EH (cell line): ENCODE results near the gene CMTM1.
"Not testable (repeated sequence)": the region's sequence is repeated elsewhere in the genome, so short reads cannot be mapped to it uniquely, and the experiment has no call there.

ENCODE experiments used
- DNase-seq: peaks from one replicate; pipeline ENCODE4 v3.0.0-alpha.2; 2015; ENCODE audit warnings: low read depth

Gene CMTM1

GRCh38 chr16:66562409-66562808 lies 3.8 kb upstream of the CMTM1 start:
- DNase-seq = no peak

GRCh38 chr16:66562986-66563385 lies 3.3 kb upstream of the CMTM1 start:
- DNase-seq = no peak

GRCh38 chr16:66563574-66564334 lies 2.5 kb upstream of the CMTM1 start:
- DNase-seq = no peak

- not testable (repeated sequence) for DNase-seq
These were observed 1.0 kb downstream of the CMTM1 start for GRCh38 chr16:66567270-66567669.

- peak; percentile 43 for DNase-seq
These were observed 2.1 kb downstream of the CMTM1 start for GRCh38 chr16:66568355-66568754.

- DNase-seq = peak; percentile 72
These were observed 2.9 kb downstream of the CMTM1 start for GRCh38 chr16:66569131-66569530.

- DNase-seq = peak; percentile 68
These were observed 3.7 kb downstream of the CMTM1 start for GRCh38 chr16:66569827-66570405.

GRCh38 chr16:66572356-66572755 lies 6.1 kb downstream of the CMTM1 start:
- no peak for DNase-seq

- no peak for DNase-seq
These were observed 7.8 kb downstream of the CMTM1 start for GRCh38 chr16:66574081-66574480.

- no peak for DNase-seq
These were observed 8.3 kb downstream of the CMTM1 start for GRCh38 chr16:66574531-66574930.

GRCh38 chr16:66575060-66575459 lies 8.8 kb downstream of the CMTM1 start:
- no peak for DNase-seq

- no peak for DNase-seq
These were observed 10.1 kb downstream of the CMTM1 start for GRCh38 chr16:66576296-66576695.

GRCh38 chr16:66578651-66579531 lies 12.7 kb downstream of the CMTM1 start, which contains the start of gene CMTM2:
TSS of gene CMTM2 (plus strand) at chr16:66579463. CDS start at chr16:66579608, 145 bp downstream.
- no peak for DNase-seq

GRCh38 chr16:66580605-66581209 lies 14.5 kb downstream of the CMTM1 start:
- DNase-seq = peak; percentile 83

- DNase-seq = no peak
These were observed 15.2 kb downstream of the CMTM1 start for GRCh38 chr16:66581246-66581952.

- DNase-seq = no peak
These were observed 19.4 kb downstream of the CMTM1 start for GRCh38 chr16:66585481-66586239.

- DNase-seq = no peak
These were observed 21.8 kb downstream of the CMTM1 start for GRCh38 chr16:66587881-66588600.

GRCh38 chr16:66588981-66589713 lies 22.9 kb downstream of the CMTM1 start:
- DNase-seq = peak; percentile 37

GRCh38 chr16:66590322-66590721 lies 24.1 kb downstream of the CMTM1 start:
- no peak for DNase-seq
